GM19043 (cell line): ENCODE results near the gene TPRX2.
"Not testable (repeated sequence)": the region's sequence is repeated elsewhere in the genome, so short reads cannot be mapped to it uniquely, and the experiment has no call there.

Experiments
- ATAC-seq: cut with Tn5 transposase; IDR thresholded peaks from one replicate; pipeline ENCODE4 v1.9.1; 2021; ENCODE audit warnings: low read depth; ENCODE audit not compliant: unreplicated experiment

Gene TPRX2

GRCh38 chr19:47860602-47861297 is 1.7 kb downstream of the TPRX2 start:
- ATAC-seq = no peak

GRCh38 chr19:47861630-47862029 is 2.6 kb downstream of the TPRX2 start:
- ATAC-seq = no peak

- no peak for ATAC-seq
These were observed 4.5 kb downstream of the TPRX2 start for GRCh38 chr19:47863514-47863936.

- no peak for ATAC-seq
These were observed 6.1 kb downstream of the TPRX2 start for GRCh38 chr19:47865166-47865565.

- no peak for ATAC-seq
These were observed 19.9 kb downstream of the TPRX2 start for GRCh38 chr19:47878906-47879305.

- ATAC-seq = not testable (repeated sequence)
These were observed 20.4 kb downstream of the TPRX2 start for GRCh38 chr19:47879385-47879784.

- no peak for ATAC-seq
These were observed 22.7 kb downstream of the TPRX2 start for GRCh38 chr19:47881757-47882156.

GRCh38 chr19:47882890-47883289 is 23.9 kb downstream of the TPRX2 start:
- no peak for ATAC-seq

GRCh38 chr19:47885067-47885463 is 26.0 kb downstream of the TPRX2 start:
- no peak for ATAC-seq

- ATAC-seq = no peak
These were observed 27.1 kb downstream of the TPRX2 start, which contains the start of gene SULT2A1 for GRCh38 chr19:47886010-47886559. TSS of gene SULT2A1 (minus strand) at chr19:47886315. CDS start at chr19:47886257, 58 bp downstream.

- ATAC-seq = no peak
These were observed 32.0 kb downstream of the TPRX2 start for GRCh38 chr19:47890865-47891621.

- no peak for ATAC-seq
These were observed 32.5 kb downstream of the TPRX2 start for GRCh38 chr19:47891622-47891922.

- no peak for ATAC-seq
These were observed 33.1 kb downstream of the TPRX2 start for GRCh38 chr19:47891923-47892666.

GRCh38 chr19:47895165-47895782 is 36.2 kb downstream of the TPRX2 start:
- no peak for ATAC-seq

GRCh38 chr19:47896019-47896418 is 37.0 kb downstream of the TPRX2 start:
- no peak for ATAC-seq

GRCh38 chr19:47896773-47897172 is 37.7 kb downstream of the TPRX2 start:
- ATAC-seq = no peak

GRCh38 chr19:47897861-47898260 is 38.8 kb downstream of the TPRX2 start:
- no peak for ATAC-seq

- no peak for ATAC-seq
These were observed 40.3 kb downstream of the TPRX2 start for GRCh38 chr19:47899335-47899734.

GRCh38 chr19:47901370-47901769 is 42.3 kb downstream of the TPRX2 start:
- ATAC-seq = no peak

- not testable (repeated sequence) for ATAC-seq
These were observed 50.3 kb downstream of the TPRX2 start for GRCh38 chr19:47909350-47909749.

GRCh38 chr19:47910191-47910590 is 51.2 kb downstream of the TPRX2 start:
- not testable (repeated sequence) for ATAC-seq
